Adipose tissue (tissue), 3 donors: Measurements from ENCODE around the gene NT5M. TPM values are rescaled to one million over a fixed set of nuclear protein-coding genes. Genes with fewer than 3 reads are reported as not detected.

Experiments
- polyA plus RNA-seq, 3 donors: library from polyadenylated mRNA; stranded (reverse); fragments of 200-250 nt; gene quantifications; one replicate each; pipeline ENCODE4 v1.2.3, GENCODE V29; 2013
- donor health status: healthy with polysubstance abuse.
- donor health status: Bipolar disorder and iron deficiency.
- donor health status: healthy.

NT5M gene
- polyA plus RNA-seq, 3 donors = 2.4 to 2.7 (median 2.6) TPM

Other genes with a start within 250 kb of the NT5M start
- gene PLD6, start 97.0 kb upstream of the NT5M start, polyA plus RNA-seq = 1 to 10 TPM; 3.3 to 6.8 (median 3.6) TPM
- gene FLCN, start 66.2 kb upstream of the NT5M start, polyA plus RNA-seq = 10 to 100 TPM; 13.0 to 20.4 (median 19.7) TPM
- 10 to 100 TPM; 40.6 to 57.6 (median 44.3) TPM for gene COPS3, start 22.1 kb upstream of the NT5M start, polyA plus RNA-seq
- 10 to 100 TPM in 1 of 3 donors, 1 to 10 TPM in 2; 7.4 to 13.8 (median 9.4) TPM for gene MED9, start 173.6 kb downstream of the NT5M start, polyA plus RNA-seq
- 100 to 1,000 TPM in 2 of 3 donors, 10 to 100 TPM in 1; 36.7 to 608 (median 240) TPM for gene RASD1, start 193.0 kb downstream of the NT5M start, polyA plus RNA-seq